H7 (cell line): ENCODE data around the gene SYNGAP1. TPM values are rescaled to one million over a fixed set of nuclear protein-coding genes. Genes with fewer than 3 reads are reported as not detected.
A peak's percentile ranks its signal among the peaks of the same experiment; 100 is the strongest.

Source experiments
- DNase-seq: peaks from one replicate; pipeline ENCODE4 v3.0.0; 2012
- H3K27me3 ChIP-seq: 2 replicates; pipeline ENCODE4 v1.6.0; 2011; ENCODE audit warnings: mild to moderate bottlenecking, low read length; ENCODE audit not compliant: control insufficient read depth, insufficient read depth
- H3K36me3 ChIP-seq: replicated peaks from 2 replicates; pipeline ENCODE4 v1.5.1; 2011; ENCODE audit warnings: low read length; ENCODE audit not compliant: control insufficient read depth, insufficient read depth
- H3K4me3 ChIP-seq: 2 replicates; pipeline ENCODE4 v1.5.1; 2011; ENCODE audit warnings: low read depth, mild to moderate bottlenecking, control low read depth, low read length, moderate library complexity; ENCODE audit not compliant: insufficient read depth
- total RNA-seq: library from RNA; depleted of rRNA; stranded (reverse); fragments of >200 nt; shearing (Covaris generic); gene quantifications from 2 replicates; pipeline ENCODE4 v1.2.3, GENCODE V29; 2014

Gene SYNGAP1
- total RNA-seq, 1 experiment from 2014 or later, result 8.3 TPM

DNA sequence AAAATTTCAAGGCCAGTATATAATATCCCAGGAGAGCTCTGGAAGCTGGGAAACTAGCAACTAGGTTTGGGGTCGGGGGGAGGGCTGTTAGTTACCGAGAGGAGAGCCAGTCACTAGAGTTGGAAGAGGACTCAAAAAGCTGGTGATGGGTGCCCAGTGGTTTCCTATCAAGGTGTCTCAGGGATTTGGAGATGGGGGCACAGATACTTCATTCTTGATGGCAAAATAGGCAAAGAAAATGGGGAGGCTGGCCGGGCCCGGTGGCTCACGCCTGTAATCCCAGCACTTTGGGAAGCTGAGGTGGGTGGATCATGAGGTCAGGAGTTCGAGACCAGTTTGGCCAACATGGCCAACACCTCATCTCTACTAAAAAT is 8.2 kb upstream of the SYNGAP1 start:
- H3K27me3 ChIP-seq, result no peaks in the 10 kb centered on the region
- H3K36me3 ChIP-seq, result peaks cover 34% of the 10 kb centered on the region
- DNase-seq, result no peak
- peak overlapping the region; percentile 64 for H3K4me3 ChIP-seq

DNA sequence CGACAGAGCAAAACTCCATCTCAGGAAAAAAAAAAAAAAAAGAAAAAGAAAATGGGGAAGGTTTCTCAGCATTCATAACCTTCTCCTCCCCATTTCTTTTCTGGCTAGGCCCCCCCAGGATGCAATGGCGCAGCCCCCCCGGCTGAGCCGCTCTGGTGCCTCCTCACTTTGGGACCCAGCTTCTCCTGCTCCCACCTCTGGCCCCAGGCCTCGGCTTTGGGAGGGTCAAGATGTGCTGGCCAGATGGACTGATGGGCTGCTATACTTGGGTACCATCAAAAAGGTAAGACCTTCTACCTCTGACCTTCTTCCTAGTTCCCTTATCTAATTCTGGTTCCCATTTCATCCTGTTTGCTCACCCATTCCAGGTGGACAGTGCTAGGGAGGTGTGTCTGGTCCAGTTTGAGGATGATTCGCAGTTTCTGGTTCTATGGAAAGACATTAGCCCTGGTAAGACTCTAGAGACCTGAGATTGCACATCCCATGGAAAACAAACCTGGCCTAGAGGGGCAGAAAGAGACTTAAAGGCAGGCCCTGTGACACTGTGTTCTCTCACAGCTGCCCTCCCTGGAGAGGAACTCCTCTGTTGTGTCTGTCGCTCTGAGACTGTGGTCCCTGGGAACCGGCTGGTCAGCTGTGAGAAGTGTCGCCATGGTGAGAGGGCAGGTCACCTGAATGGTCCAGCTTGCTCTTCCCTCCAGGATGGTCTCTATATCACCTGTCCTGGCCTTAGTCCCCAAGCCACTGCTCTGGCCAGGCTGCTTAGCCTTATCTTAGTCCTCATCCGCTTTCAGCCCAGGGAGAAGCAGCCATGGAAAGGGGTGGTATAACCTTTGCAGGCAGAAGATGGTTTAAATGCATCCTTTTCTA is 7.5 kb upstream of the SYNGAP1 start:
- Histone ChIP-seq H3K4me3 (no peak overlapping the region), H3K27me3 (no peaks in the 10 kb centered on the region), H3K36me3 (peaks cover 31% of the 10 kb centered on the region)
- DNase-seq, result no peak

DNA sequence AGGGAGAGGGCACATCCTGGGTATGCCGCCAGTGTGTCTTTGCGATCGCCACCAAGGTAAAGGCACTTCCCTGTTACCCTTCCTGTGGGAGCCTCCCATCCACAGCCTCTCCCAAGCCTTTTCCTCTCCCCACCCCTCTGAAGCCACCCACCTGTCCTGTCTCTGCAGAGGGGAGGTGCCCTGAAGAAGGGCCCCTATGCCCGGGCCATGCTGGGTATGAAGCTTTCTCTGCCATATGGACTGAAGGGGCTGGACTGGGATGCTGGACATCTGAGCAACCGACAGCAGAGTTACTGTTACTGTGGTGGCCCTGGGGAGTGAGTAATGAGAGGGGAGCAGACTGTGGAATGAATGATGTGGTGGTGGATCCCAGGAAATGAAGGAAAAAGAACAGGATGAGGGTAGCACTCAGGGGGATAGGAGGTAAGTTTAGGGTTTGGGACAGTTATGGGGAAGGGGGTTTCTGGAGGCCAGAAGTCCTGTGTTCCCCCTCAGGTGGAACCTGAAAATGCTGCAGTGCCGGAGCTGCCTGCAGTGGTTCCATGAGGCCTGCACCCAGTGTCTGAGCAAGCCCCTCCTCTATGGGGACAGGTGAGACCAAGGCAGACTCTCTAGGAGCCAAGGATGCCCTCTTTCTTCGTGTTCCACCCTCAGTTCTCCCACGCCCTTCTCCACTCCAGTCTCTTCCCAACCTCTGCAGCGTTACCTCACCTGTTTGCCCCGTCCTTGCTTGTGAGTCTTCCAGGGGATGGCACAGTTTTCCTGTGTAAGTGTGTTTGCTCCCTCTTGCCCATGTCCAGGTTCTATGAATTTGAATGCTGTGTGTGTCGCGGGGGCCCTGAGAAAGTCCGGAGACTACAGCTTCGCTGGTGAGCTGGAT is 6.4 kb upstream of the SYNGAP1 start:
- Histone ChIP-seq H3K27me3 (no peaks in the 10 kb centered on the region), H3K4me3 (no peak overlapping the region), H3K36me3 (peaks cover 26% of the 10 kb centered on the region)
- no peak for DNase-seq

DNA sequence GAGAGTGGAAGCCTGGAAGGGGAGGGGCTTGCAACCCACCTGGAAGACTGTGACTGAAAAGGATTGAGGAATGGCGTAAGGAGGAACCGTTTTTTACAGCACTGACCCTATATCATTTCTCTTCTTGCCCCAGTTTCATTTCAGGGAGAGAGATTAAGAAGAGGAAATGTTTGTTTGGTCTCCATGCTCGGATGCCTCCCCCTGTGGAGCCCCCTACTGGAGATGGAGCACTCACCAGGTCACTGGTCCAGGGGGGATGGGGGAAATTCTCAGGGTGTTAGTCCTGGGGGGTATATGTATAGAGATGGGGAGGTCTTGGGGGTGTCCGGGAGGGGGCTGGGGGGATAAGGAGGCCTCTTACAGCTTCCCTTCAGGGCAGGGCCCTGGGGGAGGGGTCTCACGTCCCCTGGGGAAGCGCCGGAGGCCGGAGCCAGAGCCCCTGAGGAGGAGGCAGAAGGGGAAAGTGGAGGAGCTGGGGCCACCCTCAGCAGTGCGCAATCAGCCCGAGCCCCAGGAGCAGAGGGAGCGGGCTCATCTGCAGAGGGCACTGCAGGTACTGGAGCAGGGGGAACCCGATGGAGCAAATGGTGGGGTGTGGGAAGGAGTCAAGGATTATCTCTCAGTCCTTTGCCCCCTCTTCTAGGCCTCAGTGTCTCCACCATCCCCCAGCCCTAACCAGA is 5.1 kb upstream of the SYNGAP1 start:
- Histone ChIP-seq H3K36me3 (peaks cover 26% of the 10 kb centered on the region), H3K4me3 (no peak overlapping the region), H3K27me3 (no peaks in the 10 kb centered on the region)
- peak; percentile 85 for DNase-seq

DNA sequence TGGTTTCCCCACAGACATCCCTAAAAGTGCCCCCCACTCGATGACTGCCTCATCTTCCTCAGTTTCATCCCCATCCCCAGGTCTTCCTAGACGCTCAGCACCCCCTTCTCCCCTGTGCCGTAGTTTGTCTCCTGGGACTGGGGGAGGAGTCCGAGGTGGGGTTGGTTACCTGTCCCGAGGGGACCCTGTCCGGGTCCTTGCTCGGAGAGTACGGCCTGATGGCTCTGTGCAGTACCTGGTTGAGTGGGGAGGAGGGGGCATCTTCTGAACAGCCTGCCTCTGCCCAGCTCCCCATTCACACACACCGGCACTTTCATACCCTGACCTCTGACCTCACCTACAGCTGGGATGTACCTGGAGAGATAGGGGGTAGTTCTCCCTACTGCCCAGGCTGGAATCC is 4.0 kb upstream of the SYNGAP1 start:
- peaks cover 26% of the 10 kb centered on the region for H3K36me3 ChIP-seq
- H3K27me3 ChIP-seq, result no peaks in the 10 kb centered on the region
- H3K4me3 ChIP-seq, result no peak overlapping the region
- DNase-seq, result no peak

DNA sequence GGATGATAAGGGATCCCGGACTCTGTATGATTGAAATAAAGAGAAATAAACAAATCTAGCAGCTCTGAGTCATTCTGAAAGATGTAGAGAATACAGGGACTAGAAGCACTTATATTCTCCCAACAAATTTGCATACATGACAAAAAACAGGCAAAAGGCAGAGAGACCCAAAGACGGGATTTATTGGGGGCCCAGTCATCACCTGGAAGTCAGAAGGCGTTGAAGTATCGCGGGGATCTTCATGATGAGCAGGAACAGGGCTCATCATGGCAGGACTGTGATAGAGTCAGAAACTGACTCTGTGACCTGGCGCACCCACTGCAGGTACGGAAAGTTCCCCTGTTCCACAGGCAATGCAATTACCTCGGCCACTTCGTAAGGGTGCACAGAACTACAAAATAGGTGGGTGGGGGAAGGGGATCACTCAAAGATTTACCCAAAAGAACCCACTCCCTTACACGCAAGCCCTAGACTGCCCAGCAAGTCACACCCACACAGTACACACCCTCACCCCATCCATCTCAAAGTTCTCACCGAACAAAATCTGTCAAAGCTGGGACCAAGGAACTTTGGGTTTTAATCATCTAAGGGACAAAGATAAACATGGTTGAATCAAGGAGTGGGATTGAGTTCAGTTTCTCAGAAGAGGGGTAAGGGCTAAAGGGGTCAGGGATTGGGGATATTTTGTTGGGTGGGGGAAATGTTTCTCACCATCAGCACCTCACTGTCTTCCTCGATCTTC is 3.3 kb upstream of the SYNGAP1 start:
- peak overlapping the region; percentile 57 for H3K4me3 ChIP-seq
- H3K27me3 ChIP-seq, result no peaks in the 10 kb centered on the region
- no peak for DNase-seq
- peaks cover 26% of the 10 kb centered on the region for H3K36me3 ChIP-seq

DNA sequence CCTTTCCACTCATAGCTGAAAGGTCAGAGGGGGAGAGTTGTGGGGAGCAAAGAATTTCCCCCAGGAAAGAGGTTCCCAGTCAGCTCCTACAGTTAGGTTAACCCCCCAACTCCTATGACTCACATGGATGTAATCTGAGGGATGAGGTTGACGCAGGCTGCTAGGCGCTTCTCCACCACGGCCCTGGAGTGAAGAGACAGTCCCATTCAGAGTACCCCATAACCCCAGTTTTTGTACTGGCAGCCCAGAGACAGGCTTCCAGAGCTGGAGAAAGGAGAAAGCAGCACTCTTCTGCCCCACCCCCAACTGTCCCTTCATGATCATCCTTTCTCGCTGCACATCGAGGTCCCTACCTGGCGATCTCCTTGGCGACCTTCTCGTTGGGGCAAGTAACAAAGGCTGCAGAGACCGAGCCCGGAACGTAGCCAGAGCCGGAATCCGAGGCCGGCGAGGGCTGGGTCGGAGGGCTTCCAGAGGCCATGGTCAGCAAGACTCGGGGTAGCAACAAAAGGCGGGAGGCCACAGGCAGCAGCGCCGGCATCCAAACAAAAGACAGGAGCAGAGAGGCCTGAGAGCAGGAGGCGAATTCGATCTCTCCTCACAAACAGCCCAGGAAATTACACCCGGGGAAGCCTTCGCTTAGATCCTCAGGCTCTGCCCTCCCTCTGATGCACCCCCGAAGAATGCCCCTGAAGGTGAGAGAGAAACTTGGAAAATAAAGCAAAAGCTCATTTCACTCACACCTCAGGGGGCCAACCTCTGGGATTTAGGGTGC is 2.5 kb upstream of the SYNGAP1 start:
- H3K4me3 ChIP-seq, result peak overlapping the region; percentile 57
- DNase-seq, result no peak
- peaks cover 24% of the 10 kb centered on the region for H3K36me3 ChIP-seq
- H3K27me3 ChIP-seq, result no peaks in the 10 kb centered on the region

DNA sequence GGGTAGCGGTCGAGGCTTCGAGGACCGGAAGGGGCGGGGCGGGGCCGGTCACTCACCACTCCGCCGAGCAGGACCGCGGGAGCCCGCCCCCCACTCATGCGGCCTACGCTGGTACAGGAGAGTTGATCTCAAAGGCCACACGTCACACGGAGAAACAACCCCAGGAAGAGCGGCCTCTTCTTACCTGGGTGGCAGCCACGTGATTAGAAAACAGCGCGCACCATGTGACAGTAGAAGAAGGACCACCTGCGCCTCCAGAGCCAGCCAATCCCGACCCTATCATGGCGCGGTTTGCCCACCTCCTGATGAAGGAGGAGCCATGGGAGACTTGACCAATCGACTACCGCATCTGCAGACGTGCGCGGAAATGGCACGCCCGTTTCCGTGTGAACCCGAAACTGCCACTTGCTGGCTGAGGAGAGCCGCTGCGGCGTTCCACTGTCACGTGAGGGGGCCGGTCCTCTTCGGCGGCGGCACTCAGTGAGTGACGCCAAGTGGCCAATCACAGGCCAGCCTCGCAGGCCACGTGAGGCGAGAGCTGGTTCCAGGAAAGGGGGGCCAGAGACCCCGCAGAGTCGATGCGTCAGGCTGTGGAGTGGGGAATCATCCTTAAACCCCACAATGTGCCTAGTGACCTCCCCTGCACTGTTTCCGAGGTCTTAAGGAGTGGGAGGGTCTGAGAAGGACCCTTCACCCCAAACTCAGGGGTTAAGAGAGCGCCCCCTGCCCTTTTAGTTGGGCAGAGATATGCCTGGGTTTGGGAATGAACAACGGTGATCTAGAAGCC is 1.8 kb upstream of the SYNGAP1 start, which contains the start of gene CUTA:
CUTA (minus strand) TSS at position 205 of the 787 bp plus-strand sequence; CDS start at position 98, 107 bp downstream.
- no peaks in the 10 kb centered on the region for H3K27me3 ChIP-seq

DNA sequence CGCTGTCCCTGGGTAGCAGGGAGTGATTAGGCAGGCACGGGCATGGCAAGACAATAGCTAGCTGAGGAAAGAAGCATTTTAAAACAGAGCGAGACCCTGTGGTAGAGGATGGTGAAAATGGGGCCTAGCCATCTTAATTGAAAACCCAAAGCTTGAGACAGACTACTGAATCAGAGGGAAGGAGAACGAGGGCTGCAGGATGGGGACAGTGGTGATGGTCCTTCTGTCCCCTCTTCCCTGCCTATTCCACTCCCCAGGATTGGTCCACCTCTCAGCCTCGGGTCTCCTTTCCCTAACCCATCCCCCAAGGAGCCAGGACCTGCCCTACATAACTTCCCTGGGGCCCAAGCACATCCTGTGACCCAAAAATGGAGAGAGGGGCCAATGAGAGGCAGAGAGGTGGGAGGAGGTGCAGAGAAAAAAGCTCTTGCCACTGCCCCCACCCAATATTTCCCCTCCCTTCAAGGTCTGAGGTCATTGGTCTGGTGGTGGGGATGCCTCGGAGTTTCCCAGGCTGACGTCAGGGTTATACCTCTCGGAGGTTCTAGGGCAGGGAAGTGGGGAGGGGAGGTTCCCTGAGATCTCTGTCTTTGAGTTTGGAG is 1.1 kb upstream of the SYNGAP1 start:
- Histone ChIP-seq H3K4me3 (peak overlapping the region; percentile 57), H3K27me3 (no peaks in the 10 kb centered on the region), H3K36me3 (peaks cover 19% of the 10 kb centered on the region)
- DNase-seq, result no peak

More for the DNA sequence above, 1.8 kb upstream of the SYNGAP1 start, which contains the start of gene CUTA:
- peak; percentile 96 for DNase-seq
- Histone ChIP-seq H3K36me3 (peaks cover 19% of the 10 kb centered on the region), H3K4me3 (peak within 1 kb of the TSS; percentile 57)

DNA sequence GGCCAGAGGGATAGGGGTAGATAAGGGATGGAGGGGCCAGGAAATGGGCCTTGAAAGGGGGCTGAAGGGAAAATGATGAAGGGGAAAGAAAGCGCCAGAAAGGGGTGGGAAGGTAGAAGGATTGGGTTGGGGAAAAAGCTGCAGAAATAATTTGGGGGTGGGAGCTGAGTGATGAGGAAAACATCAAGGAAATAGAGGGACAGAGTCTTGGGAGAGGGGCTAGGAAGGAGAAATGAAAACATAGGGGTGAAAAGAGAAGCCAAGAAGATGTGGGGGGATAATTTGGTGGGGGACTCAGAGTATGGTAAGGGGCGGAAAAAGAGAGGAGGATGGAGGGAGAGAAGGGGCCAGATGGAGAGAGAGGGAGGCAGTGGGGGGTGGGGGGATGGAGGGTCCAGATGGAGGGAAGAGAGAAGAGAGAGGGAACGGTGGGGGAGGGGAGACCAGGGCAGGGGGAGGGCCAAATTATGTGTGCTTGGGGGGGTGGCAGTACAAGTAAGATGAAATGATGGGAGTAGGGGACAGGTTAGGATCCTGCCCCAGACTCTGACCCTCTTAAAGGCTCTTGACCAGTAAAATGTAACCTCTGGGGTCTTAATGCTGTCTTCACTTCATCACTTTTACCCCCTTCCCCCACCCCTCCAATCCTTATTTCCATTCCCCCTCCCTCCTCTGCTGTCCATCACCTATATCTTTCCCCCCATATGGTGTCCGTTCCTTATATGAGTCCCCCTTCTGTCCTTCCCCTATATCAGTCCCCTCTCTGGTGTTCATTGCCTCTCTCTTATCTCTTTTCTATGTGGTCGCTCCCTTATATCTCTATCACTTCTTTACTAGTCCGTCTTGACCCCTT is 852 bp downstream of the SYNGAP1 start:
- Histone ChIP-seq H3K27me3 (no peaks in the 10 kb centered on the region), H3K4me3 (peak overlapping the region; percentile 40), H3K36me3 (peaks cover 8% of the 10 kb centered on the region)
- no peak for DNase-seq

DNA sequence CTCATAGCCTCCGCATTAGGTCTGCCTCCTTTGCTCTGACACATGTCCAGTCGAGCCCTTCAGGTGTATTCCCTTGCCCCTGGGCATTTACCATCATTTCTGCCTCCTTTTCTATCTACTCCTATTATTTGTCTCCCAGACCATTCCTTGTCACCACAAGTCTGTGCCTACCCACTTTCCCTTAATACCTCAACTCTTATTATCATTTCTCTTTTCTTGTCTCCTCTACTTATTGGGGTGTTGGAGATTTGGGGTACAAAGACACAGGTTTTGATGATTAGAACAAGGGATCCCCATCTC is 1.4 kb downstream of the SYNGAP1 start:
- Histone ChIP-seq H3K27me3 (no peaks in the 10 kb centered on the region), H3K36me3 (peaks cover 8% of the 10 kb centered on the region), H3K4me3 (no peak overlapping the region)
- no peak for DNase-seq

DNA sequence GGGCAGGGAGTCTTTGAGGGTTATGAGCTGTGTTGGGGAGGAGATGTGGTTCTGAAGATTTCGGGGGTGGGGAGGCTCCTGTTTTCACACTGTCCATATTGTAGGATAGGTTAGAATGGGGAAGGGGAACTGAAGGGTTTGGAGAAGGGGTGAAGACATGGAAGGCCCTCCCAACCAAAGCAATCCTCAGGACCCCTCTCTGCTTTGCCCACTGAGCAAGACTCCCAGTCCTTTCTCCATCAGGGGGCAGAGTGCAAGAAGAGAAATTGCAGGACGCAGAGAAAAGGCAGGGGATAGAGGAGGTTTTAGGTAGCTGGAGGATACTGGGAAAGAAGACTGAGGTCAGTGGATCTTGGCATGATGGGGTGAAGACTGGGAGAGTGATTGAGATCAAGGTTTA is 3.9 kb downstream of the SYNGAP1 start:
- no peak for DNase-seq
- Histone ChIP-seq H3K4me3 (no peak overlapping the region), H3K27me3 (no peaks in the 10 kb centered on the region), H3K36me3 (peaks cover 8% of the 10 kb centered on the region)
